HS-5 (cell line): ENCODE data around the gene EMILIN2.
"Not testable (repeated sequence)": the region's sequence is repeated elsewhere in the genome, so short reads cannot be mapped to it uniquely, and the experiment has no call there.

Experiments
- DNase-seq: peaks from one replicate; pipeline ENCODE4 v3.0.0-alpha.2; 2012; ENCODE audit warnings: low read depth

Gene EMILIN2

GRCh38 chr18:2846636-2847316 lies at the start of gene EMILIN2:
Gene EMILIN2 (plus strand): TSS chr18:2847006. CDS start chr18:2847189, 183 bp downstream.
- DNase-seq = no peak

GRCh38 chr18:2797951-2798350 lies 48.9 kb upstream of the EMILIN2 start:
- DNase-seq = no peak

- no peak for DNase-seq
Observed at GRCh38 chr18:2799369-2799768, 47.4 kb upstream of the EMILIN2 start.

GRCh38 chr18:2805970-2806943 lies 40.5 kb upstream of the EMILIN2 start:
- no peak for DNase-seq

GRCh38 chr18:2808640-2809039 lies 38.2 kb upstream of the EMILIN2 start:
- DNase-seq = not testable (repeated sequence)

GRCh38 chr18:2809666-2810183 lies 37.1 kb upstream of the EMILIN2 start:
- not testable (repeated sequence) for DNase-seq

GRCh38 chr18:2811416-2811815 lies 35.4 kb upstream of the EMILIN2 start:
- no peak for DNase-seq

GRCh38 chr18:2814928-2815327 lies 31.9 kb upstream of the EMILIN2 start:
- DNase-seq = no peak

- DNase-seq = no peak
Observed at GRCh38 chr18:2818281-2818680, 28.5 kb upstream of the EMILIN2 start.

GRCh38 chr18:2821695-2822094 lies 25.1 kb upstream of the EMILIN2 start:
- no peak for DNase-seq

GRCh38 chr18:2822213-2822921 lies 24.4 kb upstream of the EMILIN2 start:
- DNase-seq = no peak

GRCh38 chr18:2823202-2823601 lies 23.6 kb upstream of the EMILIN2 start:
- no peak for DNase-seq

- no peak for DNase-seq
Observed at GRCh38 chr18:2823966-2824365, 22.8 kb upstream of the EMILIN2 start.

GRCh38 chr18:2824865-2825264 lies 21.9 kb upstream of the EMILIN2 start:
- DNase-seq = no peak

GRCh38 chr18:2825613-2826175 lies 21.1 kb upstream of the EMILIN2 start:
- no peak for DNase-seq

- no peak for DNase-seq
Observed at GRCh38 chr18:2826581-2826980, 20.2 kb upstream of the EMILIN2 start.

GRCh38 chr18:2827061-2827460 lies 19.7 kb upstream of the EMILIN2 start:
- DNase-seq = no peak

GRCh38 chr18:2836118-2836517 lies 10.7 kb upstream of the EMILIN2 start:
- not testable (repeated sequence) for DNase-seq

- DNase-seq = not testable (repeated sequence)
Observed at GRCh38 chr18:2837290-2837689, 9.5 kb upstream of the EMILIN2 start.

GRCh38 chr18:2839202-2839601 lies 7.6 kb upstream of the EMILIN2 start:
- DNase-seq = no peak

GRCh38 chr18:2840521-2840920 lies 6.3 kb upstream of the EMILIN2 start:
- no peak for DNase-seq

GRCh38 chr18:2843146-2843545 lies 3.7 kb upstream of the EMILIN2 start:
- no peak for DNase-seq
